NOMO-1 treated with dmso at 0.1 percent for 144 hours (cell line): ENCODE results near the gene DAB2IP.

Source experiments
- DNase-seq: peaks from one replicate; lab custom pipeline; 2025; ENCODE audit not compliant: unreplicated experiment; lab: John Stamatoyannopoulos, UW

Gene DAB2IP

GRCh38 chr9:121773286-121773953 lies 122.0 kb downstream of the DAB2IP start:
- DNase-seq: no peak

GRCh38 chr9:121773954-121774714 lies 122.7 kb downstream of the DAB2IP start:
- DNase-seq: no peak

- no peak for DNase-seq
Observed at GRCh38 chr9:121774715-121775613, 123.5 kb downstream of the DAB2IP start.

GRCh38 chr9:121776001-121776738 lies 124.7 kb downstream of the DAB2IP start:
- no peak for DNase-seq

- no peak for DNase-seq
Observed at GRCh38 chr9:121776739-121777637, 125.6 kb downstream of the DAB2IP start.

GRCh38 chr9:121778252-121779225 lies 127.1 kb downstream of the DAB2IP start:
- DNase-seq: no peak

GRCh38 chr9:121779381-121780117 lies 128.1 kb downstream of the DAB2IP start:
- DNase-seq: no peak

- DNase-seq: no peak
Observed at GRCh38 chr9:121780177-121781040, 129.0 kb downstream of the DAB2IP start.

- no peak for DNase-seq
Observed at GRCh38 chr9:121781145-121781548, 129.7 kb downstream of the DAB2IP start.

GRCh38 chr9:121781701-121782464 lies 130.4 kb downstream of the DAB2IP start:
- no peak for DNase-seq

- DNase-seq: no peak
Observed at GRCh38 chr9:121782514-121783110, 131.2 kb downstream of the DAB2IP start.

- DNase-seq: no peak
Observed at GRCh38 chr9:121783111-121783510, 131.7 kb downstream of the DAB2IP start.

- no peak for DNase-seq
Observed at GRCh38 chr9:121783521-121784507, 132.4 kb downstream of the DAB2IP start.

- no peak for DNase-seq
Observed at GRCh38 chr9:121784731-121785411, 133.4 kb downstream of the DAB2IP start.
